SJSA1 (cell line): ENCODE measurements around the gene USP47. TPM values are rescaled to one million over a fixed set of nuclear protein-coding genes. Genes with fewer than 3 reads are reported as not detected.

Experiments
- total RNA-seq: library from RNA; depleted of rRNA; stranded (reverse); fragments of >200 nt; shearing (Covaris generic); gene quantifications from 2 replicates; pipeline ENCODE4 v1.2.3, GENCODE V29; 2014; rRNA removed

The USP47 gene
- total RNA-seq, 1 experiment from 2014 or later, result 64.9 TPM

Other genes with a start within 250 kb of the USP47 start
- 1.5 and 6.6 TPM in 2 replicates for gene GALNT18, start 220.0 kb upstream of the USP47 start, total RNA-seq
- 572 and 807 TPM in 2 replicates for gene DKK3, start 166.7 kb downstream of the USP47 start, total RNA-seq